Liver (tissue), 9 donors: Measurements from ENCODE around the gene TMEM115. TPM values are rescaled to one million over a fixed set of nuclear protein-coding genes. Genes with fewer than 3 reads are reported as not detected.

Experiments
- DNase-seq: peaks from one replicate; pipeline ENCODE4 v3.0.0-alpha.2; 2017; ENCODE audit warnings: low spot score
- H3K27ac ChIP-seq, 2 donors: one replicate each; pipeline ENCODE4 v1.7.0; 2013; ENCODE audit warnings: inconsistent platforms in 2 of 2, low read length in 2 of 2, control low read depth in 1 of 2, low read depth in 1 of 2, mild to moderate bottlenecking in 1 of 2
- H3K27me3 ChIP-seq, 4 donors: one replicate each; pipeline versions ENCODE4 v1.6.1 to v1.7.0; 2013; ENCODE audit warnings: low read length in 3 of 4, inconsistent platforms in 1 of 4, mild to moderate bottlenecking in 1 of 4, moderate library complexity in 1 of 4; ENCODE audit not compliant: control insufficient read depth in 4 of 4, insufficient read depth in 4 of 4
- H3K36me3 ChIP-seq, 4 donors: one replicate each; pipeline versions ENCODE4 v1.6.1 to v1.7.0; 2013; ENCODE audit warnings: low read length in 3 of 4, mild to moderate bottlenecking in 3 of 4, low read depth in 1 of 4, moderate library complexity in 1 of 4; ENCODE audit not compliant: control insufficient read depth in 4 of 4, insufficient read depth in 3 of 4
- H3K4me1 ChIP-seq, 4 donors: one replicate each; pipeline versions ENCODE4 v1.6.1 to v1.7.0; 2013; ENCODE audit warnings: low read length in 3 of 4, mild to moderate bottlenecking in 3 of 4, moderate library complexity in 1 of 4; ENCODE audit not compliant: control insufficient read depth in 4 of 4, insufficient read depth in 4 of 4
- H3K4me3 ChIP-seq, 3 donors: one replicate each; pipeline versions ENCODE4 v1.6.1 to v1.7.0; 2013; ENCODE audit warnings: low read length in 3 of 3, control low read depth in 1 of 3, low read depth in 1 of 3, mild to moderate bottlenecking in 1 of 3
- H3K9ac ChIP-seq, 2 donors: one replicate each; pipeline ENCODE4 v1.7.0; 2013; ENCODE audit warnings: low read length in 2 of 2, mild to moderate bottlenecking in 2 of 2, moderate library complexity in 2 of 2, control low read depth in 1 of 2, low read depth in 1 of 2
- H3K9me3 ChIP-seq, 4 donors: one replicate each; pipeline versions ENCODE4 v1.6.1 to v1.7.0; 2013; ENCODE audit warnings: low read length in 3 of 4; ENCODE audit not compliant: control insufficient read depth in 4 of 4
- ATF3 ChIP-seq: IDR thresholded peaks from 2 replicates; pipeline ENCODE4 v1.6.1; 2016; ENCODE audit warnings: antibody characterized with exemption
- HNF4A ChIP-seq, 2 donors: conservative IDR thresholded peaks; 2 replicates each; pipeline ENCODE4 v1.6.1; 2016; ENCODE audit warnings: antibody characterized with exemption in 2 of 2, mild to moderate bottlenecking in 2 of 2
- HNF4G ChIP-seq: IDR thresholded peaks from 2 replicates; pipeline ENCODE4 v1.6.1; 2016; ENCODE audit warnings: antibody characterized with exemption
- JUND ChIP-seq, 2 donors: IDR thresholded peaks; 2 replicates each; pipeline ENCODE4 v1.6.1; 2016; ENCODE audit warnings: antibody characterized with exemption in 2 of 2
- MAX ChIP-seq: IDR thresholded peaks from 2 replicates; pipeline ENCODE4 v1.6.1; 2016; ENCODE audit warnings: antibody characterized with exemption
- NR2F2 ChIP-seq: IDR thresholded peaks from 2 replicates; pipeline ENCODE4 v1.6.1; 2016; ENCODE audit warnings: antibody characterized with exemption
- RAD21 ChIP-seq, 2 donors: IDR thresholded peaks; 2 replicates each; pipeline ENCODE4 v1.6.1; 2016; ENCODE audit warnings: antibody characterized with exemption in 2 of 2, mild to moderate bottlenecking in 2 of 2
- TAF1 ChIP-seq: conservative IDR thresholded peaks from 2 replicates; pipeline ENCODE4 v1.6.1; 2016; ENCODE audit warnings: antibody characterized with exemption, mild to moderate bottlenecking
- WGBS: extraction: QIAGEN DNeasy Blood & Tissue Kit; methylation state at CpG from one replicate; pipeline ENCODE4 v1.1.7; 2013; 5-methylcytosine and 5-hydroxymethylcytosine counted together
- polyA plus RNA-seq, 2 donors: library from polyadenylated mRNA; stranded (reverse) in 1 of 2; unstranded in 1 of 2; fragments of 200-250 nt in 1 of 2; fragments of >200 nt in 1 of 2; fragmentation: Nextera tagmentation in 1 of 2; extraction: Ambion mirVana in 1 of 2; gene quantifications; one replicate each; pipeline versions ENCODE4 v1.2.1 to v1.2.3, GENCODE V29; 2013 to 2015
- total RNA-seq, 2 donors: library from RNA; depleted of rRNA; stranded (reverse); fragments of >200 nt; gene quantifications; one replicate each; pipeline ENCODE4 v1.2.3, GENCODE V29; 2014
- TF ChIP-seq, protein P1 (sequence below): IDR thresholded peaks from 2 replicates; pipeline ENCODE4 v1.6.1; 2016; ENCODE audit warnings: antibody characterized with exemption, mild to moderate bottlenecking
- donor health status: healthy.
- donor health status: healthy.
- donor health status: healthy.
- donor health status: healthy.
- donor health status: healthy.

The TMEM115 gene
- total and polyA plus RNA-seq, 4 donors: 18.6 to 23.0 (median 19.8) TPM

DNA sequence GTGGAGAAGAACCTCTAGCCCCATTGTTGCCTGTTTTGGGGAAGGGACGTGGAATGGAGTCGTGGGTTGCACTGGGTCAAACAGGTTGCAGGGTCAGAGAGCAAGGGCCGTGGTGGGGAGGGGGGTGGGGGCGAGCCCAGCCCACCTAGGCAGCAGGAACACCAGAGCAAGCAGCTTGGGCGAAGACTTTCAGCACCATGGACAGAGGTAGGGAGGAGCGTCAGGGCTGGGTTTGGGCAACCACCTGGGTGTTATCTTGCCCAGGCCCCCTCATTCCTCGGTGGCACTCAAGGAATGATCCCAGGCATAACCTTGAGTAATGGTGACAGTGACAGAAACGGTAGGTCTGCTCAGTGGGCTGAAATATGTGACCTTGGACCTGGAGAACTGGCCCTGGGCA is 45.9 kb upstream of the TMEM115 start:
- Histone ChIP-seq H3K9me3 (no peaks in the 10 kb centered on the region), H3K4me1 (no peaks in the 10 kb centered on the region), H3K4me3 (no peak overlapping the region), H3K27ac (no peak overlapping the region), H3K9ac (no peak overlapping the region), H3K27me3 (no peaks in the 10 kb centered on the region), H3K36me3 (no peaks in the 10 kb centered on the region)
- TF ChIP-seq NR2F2 (no peak), TAF1 (no peak), HNF4G (no peak)
- TF ChIP-seq, protein P1, sequence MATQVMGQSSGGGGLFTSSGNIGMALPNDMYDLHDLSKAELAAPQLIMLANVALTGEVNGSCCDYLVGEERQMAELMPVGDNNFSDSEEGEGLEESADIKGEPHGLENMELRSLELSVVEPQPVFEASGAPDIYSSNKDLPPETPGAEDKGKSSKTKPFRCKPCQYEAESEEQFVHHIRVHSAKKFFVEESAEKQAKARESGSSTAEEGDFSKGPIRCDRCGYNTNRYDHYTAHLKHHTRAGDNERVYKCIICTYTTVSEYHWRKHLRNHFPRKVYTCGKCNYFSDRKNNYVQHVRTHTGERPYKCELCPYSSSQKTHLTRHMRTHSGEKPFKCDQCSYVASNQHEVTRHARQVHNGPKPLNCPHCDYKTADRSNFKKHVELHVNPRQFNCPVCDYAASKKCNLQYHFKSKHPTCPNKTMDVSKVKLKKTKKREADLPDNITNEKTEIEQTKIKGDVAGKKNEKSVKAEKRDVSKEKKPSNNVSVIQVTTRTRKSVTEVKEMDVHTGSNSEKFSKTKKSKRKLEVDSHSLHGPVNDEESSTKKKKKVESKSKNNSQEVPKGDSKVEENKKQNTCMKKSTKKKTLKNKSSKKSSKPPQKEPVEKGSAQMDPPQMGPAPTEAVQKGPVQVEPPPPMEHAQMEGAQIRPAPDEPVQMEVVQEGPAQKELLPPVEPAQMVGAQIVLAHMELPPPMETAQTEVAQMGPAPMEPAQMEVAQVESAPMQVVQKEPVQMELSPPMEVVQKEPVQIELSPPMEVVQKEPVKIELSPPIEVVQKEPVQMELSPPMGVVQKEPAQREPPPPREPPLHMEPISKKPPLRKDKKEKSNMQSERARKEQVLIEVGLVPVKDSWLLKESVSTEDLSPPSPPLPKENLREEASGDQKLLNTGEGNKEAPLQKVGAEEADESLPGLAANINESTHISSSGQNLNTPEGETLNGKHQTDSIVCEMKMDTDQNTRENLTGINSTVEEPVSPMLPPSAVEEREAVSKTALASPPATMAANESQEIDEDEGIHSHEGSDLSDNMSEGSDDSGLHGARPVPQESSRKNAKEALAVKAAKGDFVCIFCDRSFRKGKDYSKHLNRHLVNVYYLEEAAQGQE: peak; percentile 98
- WGBS: 28% methylated on average over 8 of the region's 8 CpGs
- peak; percentile 50 for DNase-seq

GRCh38 chr3:50401978-50402595 is 42.8 kb upstream of the TMEM115 start:
- no peak for DNase-seq
- Histone ChIP-seq H3K27me3 (no peaks in the 10 kb centered on the region), H3K9me3 (no peaks in the 10 kb centered on the region), H3K36me3 (no peaks in the 10 kb centered on the region), H3K4me1 (no peaks in the 10 kb centered on the region), H3K9ac (no peak overlapping the region), H3K4me3 (no peak overlapping the region), H3K27ac (no peak overlapping the region)
- WGBS: 29% methylated on average over 5 of the region's 5 CpGs
- TF ChIP-seq HNF4A (conservative IDR thresholded peaks at IDR 0.05): no peak
- TF ChIP-seq JUND (IDR thresholded peaks at IDR 0.05): no peak
- TF ChIP-seq ATF3: no peak
- no peak for TF ChIP-seq MAX
- TF ChIP-seq, protein P1: no peak

- H3K9me3 ChIP-seq: no peaks in the 10 kb centered on the region
- H3K4me3 ChIP-seq: no peak overlapping the region
- no peaks in the 10 kb centered on the region for H3K36me3 ChIP-seq
- no peaks in the 10 kb centered on the region for H3K27me3 ChIP-seq
- TF ChIP-seq, protein P1: no peak
- no peak for TF ChIP-seq RAD21 (IDR thresholded peaks at IDR 0.05)
- DNase-seq: no peak
- H3K4me1 ChIP-seq: no peaks in the 10 kb centered on the region
- WGBS: 92% methylated on average over 10 of the region's 10 CpGs
- no peak overlapping the region for H3K9ac ChIP-seq
- H3K27ac ChIP-seq: no peak overlapping the region
Measured at GRCh38 chr3:50396502-50396901, 37.2 kb upstream of the TMEM115 start.
